ENCODE data around the gene SLC44A3.
"Not testable (repeated sequence)": the region's sequence is repeated elsewhere in the genome, so short reads cannot be mapped to it uniquely, and the experiment has no call there.

The SLC44A3 gene

GRCh38 chr1:94832446-94832845, 12.3 kb downstream of the SLC44A3 start:
- DNase-seq (ENCODE audit: insufficient read length, low spot score) (no peak), FAIRE-seq (no peak)

GRCh38 chr1:94832931-94833585, 12.9 kb downstream of the SLC44A3 start:
- no peak for DNase-seq (ENCODE audit: insufficient read length, low spot score)
- no peak for FAIRE-seq

- DNase-seq (ENCODE audit: insufficient read length, low spot score) (no peak), FAIRE-seq (no peak)
These were observed 16.7 kb downstream of the SLC44A3 start for GRCh38 chr1:94836891-94837290.

- DNase-seq (ENCODE audit: insufficient read length, low spot score); FAIRE-seq: not testable (repeated sequence)
These were observed 20.2 kb downstream of the SLC44A3 start for GRCh38 chr1:94840381-94840780.

- FAIRE-seq = no peak
These were observed 20.7 kb downstream of the SLC44A3 start for GRCh38 chr1:94840808-94841207.

GRCh38 chr1:94843430-94843829, 23.3 kb downstream of the SLC44A3 start:
- no peak for DNase-seq (ENCODE audit: insufficient read length, low spot score)
- no peak for FAIRE-seq

More at GRCh38 chr1:94840808-94841207, 20.7 kb downstream of the SLC44A3 start:
- DNase-seq (ENCODE audit: insufficient read length, low spot score) = no peak

- DNase-seq (ENCODE audit: insufficient read length, low spot score) (no peak), FAIRE-seq (no peak)
These were observed 23.7 kb downstream of the SLC44A3 start for GRCh38 chr1:94843846-94844245.

- no peak for DNase-seq (ENCODE audit: insufficient read length, low spot score)
These were observed 26.2 kb downstream of the SLC44A3 start for GRCh38 chr1:94846308-94846707.

GRCh38 chr1:94851571-94851970, 31.4 kb downstream of the SLC44A3 start:
- FAIRE-seq (no peak), DNase-seq (ENCODE audit: insufficient read length, low spot score) (no peak)

More at GRCh38 chr1:94846308-94846707, 26.2 kb downstream of the SLC44A3 start:
- no peak for FAIRE-seq

- DNase-seq (ENCODE audit: insufficient read length, low spot score) (no peak), FAIRE-seq (no peak)
These were observed 32.6 kb downstream of the SLC44A3 start for GRCh38 chr1:94852788-94853187.

GRCh38 chr1:94854458-94855306, 34.5 kb downstream of the SLC44A3 start:
- peak; percentile 83 for FAIRE-seq

GRCh38 chr1:94855307-94855700, 35.1 kb downstream of the SLC44A3 start:
- no peak for DNase-seq (ENCODE audit: insufficient read length, low spot score)

More at GRCh38 chr1:94854458-94855306, 34.5 kb downstream of the SLC44A3 start:
- peak; percentile 81 for DNase-seq (ENCODE audit: insufficient read length, low spot score)

GRCh38 chr1:94856004-94856403, 35.8 kb downstream of the SLC44A3 start:
- FAIRE-seq = no peak
- no peak for DNase-seq (ENCODE audit: insufficient read length, low spot score)

More at GRCh38 chr1:94855307-94855700, 35.1 kb downstream of the SLC44A3 start:
- no peak for FAIRE-seq

- FAIRE-seq = no peak
- no peak for DNase-seq (ENCODE audit: insufficient read length, low spot score)
These were observed 36.7 kb downstream of the SLC44A3 start for GRCh38 chr1:94856868-94857267.

- FAIRE-seq = no peak
- DNase-seq (ENCODE audit: insufficient read length, low spot score) = no peak
These were observed 38.1 kb downstream of the SLC44A3 start for GRCh38 chr1:94858276-94858675.

- FAIRE-seq (no peak), DNase-seq (ENCODE audit: insufficient read length, low spot score) (no peak)
These were observed 39.0 kb downstream of the SLC44A3 start for GRCh38 chr1:94859174-94859573.

- DNase-seq (ENCODE audit: insufficient read length, low spot score) (no peak), FAIRE-seq (no peak)
These were observed 42.6 kb downstream of the SLC44A3 start for GRCh38 chr1:94862718-94863117.

GRCh38 chr1:94863297-94863911, 43.2 kb downstream of the SLC44A3 start:
- DNase-seq (ENCODE audit: insufficient read length, low spot score) (no peak), FAIRE-seq (no peak)

GRCh38 chr1:94863919-94864318, 43.8 kb downstream of the SLC44A3 start:
- no peak for FAIRE-seq

GRCh38 chr1:94864821-94865220, 44.7 kb downstream of the SLC44A3 start:
- DNase-seq (ENCODE audit: insufficient read length, low spot score) = no peak
- no peak for FAIRE-seq

More at GRCh38 chr1:94863919-94864318, 43.8 kb downstream of the SLC44A3 start:
- DNase-seq (ENCODE audit: insufficient read length, low spot score) = no peak

- DNase-seq (ENCODE audit: insufficient read length, low spot score) (no peak), FAIRE-seq (no peak)
These were observed 45.2 kb downstream of the SLC44A3 start for GRCh38 chr1:94865360-94865759.

Measured in GM19239 (cell line).